Right ventricle myocardium superior (tissue), 1 donor: ENCODE results near the gene RNF43. TPM values are rescaled to one million over a fixed set of nuclear protein-coding genes. Genes with fewer than 3 reads are reported as not detected.

ENCODE experiments used
- ATAC-seq: fragments of 200-7000 bp; cut with Tn5 transposase; one replicate; pipeline ENCODE4 v1.9.1; 2020; ENCODE audit warnings: mild to moderate bottlenecking; ENCODE audit not compliant: poor library complexity
- DNase-seq: peaks from one replicate; pipeline ENCODE4 v3.0.0-alpha.2; 2020
- intact Hi-C: fragments of 100-400 bp; cut with DNase I; formaldehyde crosslinking; loops from one replicate; pipeline ENCODE4 v1.11.2; 2022
- long read RNA-seq: library from polyadenylated mRNA; unstranded; transcript quantifications from one replicate; pipeline ENCODE4 v2.0.0, GENCODE V29; 2021
- total RNA-seq: library from RNA; stranded (reverse); fragmentation: NEBNext Ultra II Directional; extraction: Animal tissue kit (Norgen Biotek cat#: 25700); gene quantifications from one replicate; pipeline ENCODE4 v1.2.1, GENCODE V29; 2021
- donor health status: DM: no; HTN: yes; CAD: no; lungs with severe emphysema.

The RNF43 gene
- 3.8 TPM for total RNA-seq
- long read RNA-seq, partial matches to known transcripts = 4 of 4 reads
- long read RNA-seq, other reads (novel, unspliced or antisense) = 0 of 4 reads

DNA sequence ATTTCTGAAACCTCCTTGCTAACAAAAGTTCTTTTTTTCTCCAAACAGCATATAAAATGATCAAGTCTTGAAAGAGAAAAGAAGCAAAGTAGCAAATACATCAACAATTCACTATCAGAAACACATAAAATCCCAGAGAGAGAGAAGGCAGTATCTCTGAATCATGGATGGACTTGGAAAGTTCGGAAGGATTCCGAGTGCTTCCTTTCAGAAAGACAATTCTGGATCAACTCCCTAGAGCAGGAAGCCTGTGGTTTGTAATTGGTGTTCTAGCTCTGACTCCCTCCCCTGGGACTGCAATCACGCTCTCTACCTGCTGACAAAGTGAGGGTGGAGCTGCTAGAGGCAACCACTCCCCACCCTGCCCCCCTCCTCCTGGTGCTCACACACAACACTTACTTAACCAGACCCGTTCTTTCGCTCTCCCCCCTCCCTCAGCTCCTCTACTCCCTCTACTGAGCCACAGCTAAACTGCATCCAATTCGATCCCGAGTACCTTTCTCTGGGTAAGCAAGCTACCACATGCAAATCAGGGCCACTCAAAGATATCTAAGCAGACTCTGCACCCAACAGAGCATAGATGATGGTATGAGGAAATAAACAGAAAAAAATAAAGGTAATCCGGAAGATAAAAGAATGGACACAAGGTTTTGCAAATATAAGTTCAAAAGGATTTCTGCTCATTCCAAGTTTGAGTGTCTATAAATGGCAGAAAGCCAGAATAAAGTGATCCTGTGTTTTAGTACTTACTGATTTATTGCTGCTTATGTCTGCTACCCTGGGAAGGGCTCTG, at the start of gene RNF43:
TSS of gene RNF43 (minus strand) at position 235 of the 793 bp plus-strand sequence. CDS start 1,957 bp downstream, outside the sequence.
- DNase-seq = peak; percentile 88
- ATAC-seq = peak; percentile 98
- intact Hi-C loops = no loop called here

DNA sequence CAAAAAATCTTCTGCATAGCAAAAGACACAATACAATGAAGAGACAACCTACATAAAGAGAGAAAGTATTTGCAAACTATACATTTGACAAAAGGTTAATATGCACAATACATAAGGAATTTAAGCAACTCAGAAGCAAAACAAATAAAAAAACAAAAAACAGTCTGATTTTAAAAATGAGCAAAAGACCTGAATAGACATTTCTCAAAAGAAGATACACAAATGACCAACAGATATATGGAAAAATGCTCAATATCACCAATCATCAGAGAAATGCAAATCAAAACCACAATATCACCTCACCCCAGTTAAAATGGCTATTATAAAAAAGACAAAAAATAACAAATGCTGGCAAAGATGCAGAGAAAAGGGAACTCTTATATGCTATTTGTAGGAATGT, 38.2 kb upstream of the RNF43 start:
- DNase-seq (no peak), ATAC-seq (no peak)
- intact Hi-C loops = no loop called here

DNA sequence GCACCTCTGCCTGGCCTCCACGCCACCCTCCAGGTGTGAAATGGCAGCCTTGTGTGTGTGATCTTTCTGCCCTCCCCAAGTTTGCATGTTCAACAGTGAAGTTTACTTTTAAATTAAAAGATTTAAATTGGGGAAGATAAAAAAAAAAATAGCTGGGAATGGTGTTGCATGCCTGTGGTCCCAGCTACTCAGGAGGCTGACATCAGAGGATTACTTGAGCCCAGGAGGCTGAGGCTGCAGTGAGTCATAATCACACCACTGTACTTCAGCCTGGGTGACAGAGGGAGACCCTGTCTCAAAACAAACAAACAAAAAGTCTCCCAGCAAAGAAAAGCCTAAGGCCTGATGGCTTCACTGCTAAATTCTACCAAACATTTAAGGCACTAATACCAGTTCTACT, 35.4 kb upstream of the RNF43 start:
- ATAC-seq (no peak), DNase-seq (no peak)
- intact Hi-C loops = no loop called here

DNA sequence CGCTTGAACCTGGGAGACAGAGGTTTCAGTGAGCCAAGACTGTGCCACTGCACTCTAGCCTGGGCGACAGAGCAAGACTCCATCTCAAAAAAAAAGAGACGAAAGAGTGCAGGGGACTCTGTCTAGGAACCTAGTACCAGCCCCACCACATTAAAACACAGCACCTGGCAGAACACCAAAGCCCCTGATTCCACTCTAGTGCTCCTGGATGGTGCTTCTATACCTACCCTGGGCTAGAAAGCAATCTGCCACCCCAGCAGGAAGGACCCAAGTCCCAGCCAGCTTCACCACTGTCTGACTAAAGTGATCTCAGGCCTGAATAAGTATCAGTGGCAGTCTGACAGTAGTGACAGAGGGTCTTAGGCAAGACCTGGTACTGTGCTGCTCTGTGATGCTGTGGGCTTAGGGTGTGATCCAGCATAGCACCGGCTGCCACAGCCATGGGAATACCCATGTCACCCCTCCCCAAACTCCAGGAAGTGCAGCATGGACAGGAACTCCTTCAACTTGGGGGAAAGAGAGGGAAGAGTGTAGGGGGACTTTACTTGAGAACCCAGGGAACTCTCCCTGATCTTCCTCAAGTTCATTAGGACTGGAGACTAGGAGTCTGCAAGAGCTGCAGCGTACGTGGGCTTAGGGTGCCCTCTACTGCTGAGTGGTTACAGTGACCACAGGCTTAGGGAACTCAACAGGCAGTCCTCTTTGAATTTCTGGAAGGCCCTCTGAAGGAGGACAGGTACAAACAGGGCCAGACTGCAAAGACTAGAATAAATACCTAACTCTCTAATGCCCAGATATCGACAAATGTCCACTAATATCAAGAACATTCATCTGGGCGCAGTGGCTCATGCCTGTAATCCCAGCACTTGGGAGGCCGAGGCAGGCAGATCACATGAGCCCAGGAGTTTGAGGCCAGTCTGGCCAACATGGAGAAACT, 30.0 kb upstream of the RNF43 start:
- intact Hi-C loops = loop anchor here (5.0 to 10.0 kb wide), 2 partner anchors 130 to 203 kb away; no protein-coding TSS in a partner anchor
- peak; percentile 69 for DNase-seq
- ATAC-seq = peak; percentile 85

DNA sequence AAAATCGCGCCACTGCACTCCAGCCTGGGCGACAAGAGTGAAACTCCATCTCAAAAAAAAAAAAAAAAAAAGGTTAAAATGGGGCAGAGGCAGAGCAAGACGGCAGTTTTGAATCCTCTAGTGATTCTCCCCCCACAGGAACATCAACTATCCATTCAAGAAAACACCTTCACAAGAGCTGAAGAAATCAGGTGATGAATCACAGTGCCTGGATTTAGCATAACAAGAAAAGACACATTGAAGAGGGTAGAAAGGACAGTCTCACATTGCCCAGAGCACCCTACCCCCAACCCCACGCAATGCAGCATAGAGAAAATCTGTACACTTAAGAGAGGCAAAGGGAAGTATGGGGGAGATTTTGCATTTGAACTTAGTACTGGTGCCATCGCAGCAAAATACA, 28.8 kb upstream of the RNF43 start:
- ATAC-seq = no peak
- DNase-seq = no peak
- intact Hi-C loops = loop anchor here (5.0 to 10.0 kb wide), 2 partner anchors 129 to 201 kb away; no protein-coding TSS in a partner anchor

DNA sequence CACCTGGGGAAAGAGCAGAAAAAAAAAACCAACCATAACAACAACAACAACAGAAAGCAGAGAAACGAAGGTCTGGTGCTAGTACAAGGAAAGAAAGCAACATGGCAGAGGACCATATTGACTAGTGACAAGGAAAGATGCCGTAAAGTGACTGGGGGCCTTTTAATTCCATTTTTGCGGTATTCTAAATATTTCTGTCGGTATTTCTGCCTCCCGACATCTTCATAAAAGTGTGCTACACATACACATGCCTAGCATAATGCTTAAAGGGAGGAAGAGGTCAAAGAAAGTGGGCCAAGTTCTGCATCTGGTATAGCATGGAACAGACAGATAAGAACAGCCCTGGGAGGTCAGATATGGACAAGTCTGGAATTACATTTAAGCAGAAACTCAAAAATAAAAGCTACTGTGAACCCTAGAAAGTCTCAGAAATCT, 19.5 kb upstream of the RNF43 start:
- intact Hi-C loops = no loop called here
- DNase-seq = no peak
- ATAC-seq = no peak

DNA sequence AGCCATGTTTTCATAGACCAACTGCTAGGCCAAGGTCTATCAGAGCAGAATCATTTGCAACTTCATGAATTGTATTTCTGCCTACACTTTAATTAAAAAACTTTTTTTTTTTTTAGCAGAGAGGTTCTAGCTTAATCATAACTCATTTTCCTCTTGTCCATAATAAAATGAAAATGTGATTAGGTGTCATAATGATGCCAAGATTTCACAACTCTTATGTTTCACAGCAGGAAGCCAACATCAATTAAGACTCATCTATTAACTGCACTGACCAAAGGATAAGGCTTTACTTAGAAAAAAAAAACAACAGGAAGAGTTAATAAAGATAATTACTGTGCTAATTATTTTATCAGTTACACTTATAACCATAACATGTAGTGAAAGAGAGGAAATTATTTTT, 18.9 kb upstream of the RNF43 start:
- intact Hi-C loops = no loop called here
- no peak for ATAC-seq
- DNase-seq = no peak

DNA sequence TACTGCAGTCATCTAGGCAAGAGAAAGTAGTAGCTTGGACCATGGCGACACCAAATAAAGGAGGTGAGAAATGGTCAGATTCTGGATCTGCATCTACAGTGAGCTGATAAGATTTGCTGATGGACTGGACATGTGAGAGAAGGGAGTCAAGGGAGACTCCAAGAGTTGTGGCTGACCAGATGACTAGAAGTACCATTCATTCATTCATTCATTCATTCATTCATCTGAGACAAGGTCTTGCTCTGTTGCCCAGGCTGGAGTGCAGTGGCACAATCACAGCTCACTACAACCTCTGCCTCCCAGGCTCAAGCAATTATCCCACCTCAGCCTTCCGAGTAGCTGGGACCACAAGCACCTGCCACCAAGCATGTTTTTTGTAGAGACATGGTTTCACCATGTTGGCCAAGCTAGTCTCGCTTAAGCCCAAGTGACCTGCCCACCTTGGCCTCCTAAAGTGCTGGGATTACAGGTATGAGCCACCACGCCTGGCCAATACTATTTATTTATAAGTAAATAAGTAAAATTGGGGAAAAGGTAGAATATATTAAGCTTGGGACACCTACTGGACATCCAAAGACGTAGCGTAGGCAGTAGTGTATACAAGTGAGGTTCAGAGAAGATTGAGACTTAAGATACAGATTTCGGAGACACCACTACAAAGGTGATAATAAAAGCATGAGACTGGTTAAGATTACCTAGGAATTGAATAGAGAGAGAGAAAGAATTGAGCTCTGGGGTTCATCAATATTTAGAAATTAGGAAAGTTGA, 15.7 kb upstream of the RNF43 start:
- intact Hi-C loops = no loop called here
- DNase-seq (no peak), ATAC-seq (no peak)

DNA sequence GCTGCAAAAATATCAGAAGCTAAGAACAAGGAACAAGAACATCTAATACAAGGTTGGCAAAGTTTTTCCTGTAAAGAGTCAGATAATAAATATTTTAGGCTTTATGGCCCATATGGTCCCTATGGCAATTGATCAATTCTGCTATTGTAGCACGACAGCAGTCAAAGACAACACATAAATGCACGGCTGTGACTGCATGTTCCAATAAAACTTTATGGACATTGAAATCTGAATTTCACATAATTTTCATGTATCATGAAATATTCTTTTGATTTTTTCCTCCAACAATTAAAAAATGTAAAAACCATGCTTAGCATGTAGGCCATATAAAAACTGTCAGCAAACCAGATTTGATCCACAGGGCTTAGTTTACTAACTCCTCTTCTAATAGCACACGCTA, 10.5 kb upstream of the RNF43 start:
- ATAC-seq (no peak), DNase-seq (no peak)
- intact Hi-C loops = no loop called here

DNA sequence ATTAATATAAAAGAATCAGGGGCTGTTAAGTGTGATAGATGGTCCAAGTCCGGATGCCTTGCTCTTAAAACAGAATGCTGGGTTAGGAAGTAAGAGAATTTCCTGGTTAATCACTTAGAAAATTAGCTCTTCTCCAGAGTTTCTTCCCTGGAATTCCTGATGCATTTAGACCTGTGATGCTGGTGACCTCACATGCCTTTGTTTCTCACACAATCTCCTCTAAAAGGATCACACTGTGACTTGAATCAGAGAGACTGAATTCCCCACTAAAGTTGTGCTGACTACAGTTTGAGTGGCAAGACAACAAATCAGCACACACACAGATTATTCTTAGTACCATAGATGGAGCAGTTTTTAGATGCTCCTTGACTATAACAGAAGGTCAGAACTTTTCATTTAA, 4.4 kb upstream of the RNF43 start:
- no peak for ATAC-seq
- DNase-seq = no peak
- intact Hi-C loops = no loop called here

DNA sequence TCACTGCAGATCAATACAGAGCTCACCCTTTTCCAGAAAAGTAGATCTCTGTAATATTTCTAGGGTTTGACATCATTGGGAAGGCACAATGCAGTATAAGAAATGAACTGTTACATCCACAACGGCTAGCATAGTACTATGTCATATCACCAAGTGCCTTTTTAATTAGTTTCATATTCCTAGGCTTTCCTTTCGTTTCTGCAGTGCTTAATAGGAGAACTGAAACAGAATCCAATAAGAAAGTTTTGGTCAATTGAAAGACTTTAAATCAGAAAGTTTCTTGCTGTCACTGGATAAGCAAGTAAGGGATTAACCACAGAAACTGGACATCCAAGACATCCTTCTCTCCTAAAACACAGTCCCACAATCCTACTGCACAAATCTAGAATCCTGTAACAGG, 3.5 kb upstream of the RNF43 start:
- DNase-seq (no peak), ATAC-seq (no peak)
- intact Hi-C loops = no loop called here

DNA sequence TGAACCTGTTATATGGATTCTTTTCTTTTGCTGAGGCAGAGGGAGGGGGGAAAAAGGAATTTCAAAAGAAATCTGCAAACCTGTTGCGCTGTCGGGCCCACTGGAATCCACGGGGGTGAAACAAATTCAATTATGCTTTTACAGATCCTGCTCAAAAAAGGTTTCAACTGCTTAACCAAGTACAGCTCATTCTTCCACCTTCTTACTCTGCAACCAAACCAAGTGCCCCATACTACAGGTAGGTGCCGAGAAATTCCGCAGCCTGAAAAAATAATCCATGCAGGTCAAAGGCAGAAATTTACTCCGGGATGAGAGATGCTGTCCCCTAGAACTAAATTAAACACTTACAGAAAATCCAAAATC, 416 bp downstream of the RNF43 start:
- peak; percentile 14 for ATAC-seq

DNA sequence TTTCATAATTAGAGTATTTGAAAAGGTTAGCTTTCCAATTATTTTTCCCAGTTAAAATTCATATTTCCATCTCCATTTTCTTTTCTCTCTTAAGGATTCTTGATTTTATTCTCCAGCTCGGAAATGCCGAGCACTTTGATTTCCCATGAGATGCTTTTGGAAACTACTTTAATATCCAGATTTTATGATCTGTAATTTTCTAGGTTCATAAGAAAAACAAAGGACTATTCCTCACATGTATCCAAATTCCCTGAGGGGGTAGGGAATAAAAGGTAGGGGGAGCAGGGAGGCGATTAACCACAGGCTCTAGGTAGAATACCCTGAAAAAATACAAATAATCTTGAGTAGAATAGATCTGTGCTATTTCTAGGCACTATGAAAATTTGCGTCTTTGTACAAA, 938 bp downstream of the RNF43 start:
- intact Hi-C loops = no loop called here

More for the DNA sequence above, 416 bp downstream of the RNF43 start:
- intact Hi-C loops = no loop called here
- DNase-seq = no peak

DNA sequence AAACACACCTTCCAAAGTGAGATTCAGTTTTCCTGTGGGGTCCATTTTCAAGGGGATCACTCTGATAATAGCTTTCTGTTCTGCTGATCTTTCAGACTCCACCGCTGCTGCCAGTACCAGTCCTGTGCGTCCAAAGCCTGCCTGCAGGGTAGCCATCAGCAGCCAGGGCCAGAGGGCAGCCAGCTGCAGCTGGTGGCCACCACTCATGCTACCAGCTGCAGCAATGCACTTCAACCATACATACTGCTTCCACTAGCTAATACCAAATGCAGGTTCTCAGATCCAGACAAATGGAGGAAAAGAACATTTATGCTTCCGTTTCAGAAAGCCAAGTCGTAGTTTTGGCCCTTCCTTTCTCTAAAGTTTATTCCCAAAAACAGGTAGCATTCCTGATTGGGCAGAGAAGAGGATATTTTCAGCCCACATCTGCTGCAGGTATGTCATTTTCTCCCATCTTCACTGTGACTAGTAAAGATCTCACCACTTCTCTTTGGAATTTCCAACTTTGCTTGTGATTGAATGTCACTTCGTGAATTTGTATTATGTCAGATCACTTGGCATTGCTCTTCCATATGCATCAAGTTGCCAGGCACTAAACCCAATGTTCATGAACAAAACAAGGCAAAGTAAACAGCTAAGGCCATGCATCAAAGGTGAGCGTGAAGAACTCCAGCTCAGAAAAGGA, 1.8 kb downstream of the RNF43 start:
- intact Hi-C loops = no loop called here
- peak; percentile 64 for ATAC-seq
- DNase-seq = peak; percentile 42

More for the DNA sequence above, 938 bp downstream of the RNF43 start:
- no peak for DNase-seq
- ATAC-seq = no peak

DNA sequence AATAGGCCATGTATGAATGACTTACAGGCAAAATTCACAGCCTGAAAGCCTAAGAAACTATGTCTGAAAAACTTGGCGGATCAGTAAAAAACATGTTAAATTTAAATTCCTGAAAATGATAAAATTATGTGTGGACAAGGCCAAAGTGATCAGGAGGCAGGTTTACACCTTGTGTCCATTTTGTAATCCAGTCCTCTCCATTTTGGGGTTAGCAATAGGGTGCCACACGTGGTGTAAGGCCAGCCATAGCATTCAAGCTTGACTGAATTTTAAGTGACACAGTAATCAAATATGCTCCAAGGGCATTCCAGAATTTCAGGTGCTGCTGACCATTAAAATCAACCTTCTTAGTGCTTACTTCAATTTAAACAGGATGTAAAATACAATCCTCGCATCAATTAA, 2.7 kb downstream of the RNF43 start:
- DNase-seq (no peak), ATAC-seq (no peak)
- intact Hi-C loops = no loop called here

DNA sequence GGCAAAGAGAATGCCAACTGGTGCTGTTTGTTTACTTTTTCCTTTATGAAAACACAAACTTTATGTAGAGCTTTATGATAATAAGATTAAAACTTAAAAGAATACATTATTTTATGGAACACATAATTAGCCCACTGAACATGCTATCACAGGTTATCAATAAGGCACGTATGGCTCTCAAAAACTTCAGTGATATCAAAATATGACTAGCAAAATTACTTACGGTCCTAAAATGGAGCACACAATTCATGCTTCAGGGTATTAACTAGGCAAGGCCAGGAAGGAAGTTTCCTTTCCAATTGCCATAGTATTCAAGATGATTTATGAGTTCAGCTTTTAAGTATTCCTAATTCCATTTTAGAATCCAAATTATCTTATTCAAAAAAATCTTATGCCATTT, 3.6 kb downstream of the RNF43 start:
- no peak for DNase-seq
- intact Hi-C loops = no loop called here
- ATAC-seq = no peak

DNA sequence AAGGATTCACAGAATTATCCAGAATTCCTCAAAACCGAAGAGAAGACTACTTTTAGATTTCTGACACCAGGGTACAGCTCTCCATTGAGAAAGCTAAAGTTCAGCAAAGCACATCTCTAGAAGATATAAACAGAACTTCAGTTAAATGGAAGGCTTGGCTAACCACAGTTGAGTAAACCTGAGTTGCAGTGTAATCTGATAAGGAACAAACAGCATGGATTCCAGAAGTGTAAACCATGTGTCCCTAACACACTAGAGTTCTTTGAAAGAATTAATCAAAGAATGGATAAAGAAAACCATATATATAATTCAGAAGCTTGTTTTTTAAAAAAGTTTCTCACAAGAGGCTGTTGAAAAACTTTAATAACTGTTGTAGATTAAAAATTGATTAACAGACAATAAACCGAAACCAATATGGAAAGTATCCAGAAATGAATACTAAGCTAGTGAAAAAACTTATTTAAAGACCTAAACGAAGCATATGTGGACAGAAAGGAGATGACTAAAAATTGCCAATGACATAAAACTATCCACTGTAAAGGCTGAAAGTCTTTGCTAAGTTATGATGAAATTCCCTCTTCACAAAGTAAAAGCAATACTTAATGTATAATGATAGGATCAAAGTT, 4.3 kb downstream of the RNF43 start:
- intact Hi-C loops = no loop called here
- no peak for DNase-seq
- ATAC-seq = no peak
